Globus pallidus (tissue), 1 donor: ENCODE measurements around the gene RPTOR.

Source experiments
- DNase-seq: peaks from one replicate; pipeline ENCODE4 v3.0.0-alpha.2; 2015; ENCODE audit warnings: low spot score

Gene RPTOR

DNA sequence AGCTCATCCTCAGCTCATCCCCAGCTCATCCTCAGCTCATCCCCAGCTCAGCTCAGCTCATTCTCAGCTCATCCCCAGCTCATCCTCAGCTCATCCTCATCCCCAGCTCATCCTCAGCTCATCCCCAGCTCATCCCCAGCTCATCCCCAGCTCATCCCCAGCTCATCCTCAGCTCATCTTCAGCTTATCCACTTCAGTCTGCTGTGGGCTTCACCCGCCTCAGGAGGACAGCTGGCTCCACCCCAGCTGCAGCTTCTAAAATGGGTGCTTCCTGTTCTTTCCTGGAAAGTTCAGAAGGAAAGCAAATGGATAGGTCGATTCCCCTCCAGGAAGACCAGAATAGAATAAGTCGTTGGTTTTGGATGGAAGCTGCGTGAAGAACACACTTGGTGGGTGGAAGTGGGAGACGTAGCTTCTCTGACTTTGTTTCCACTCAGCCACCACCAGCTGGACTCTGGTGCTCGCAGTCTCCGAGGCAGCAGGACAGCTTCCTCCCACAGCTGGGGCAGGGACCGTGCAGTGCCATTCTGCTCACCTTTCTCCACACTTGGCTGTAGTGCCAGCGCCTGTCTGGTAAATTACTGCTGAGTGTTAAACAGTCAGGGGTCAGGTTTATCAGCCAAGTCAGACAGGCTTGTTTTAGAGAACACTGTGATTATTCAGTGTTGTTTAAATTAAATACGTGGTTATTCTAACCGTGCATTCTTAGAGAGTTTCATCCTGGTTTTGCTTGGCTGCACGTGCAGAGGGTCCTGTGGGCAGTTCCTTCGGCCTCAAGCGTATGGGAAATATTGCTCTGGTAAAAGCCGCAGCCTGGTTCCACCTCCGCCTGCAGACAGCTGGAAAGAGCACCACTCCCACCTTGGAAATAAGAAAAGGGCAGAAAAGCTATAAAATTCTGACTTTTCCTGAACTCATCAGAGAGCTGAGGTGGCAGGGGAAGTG is 386.0 kb downstream of the RPTOR start:
- no peak for DNase-seq

DNA sequence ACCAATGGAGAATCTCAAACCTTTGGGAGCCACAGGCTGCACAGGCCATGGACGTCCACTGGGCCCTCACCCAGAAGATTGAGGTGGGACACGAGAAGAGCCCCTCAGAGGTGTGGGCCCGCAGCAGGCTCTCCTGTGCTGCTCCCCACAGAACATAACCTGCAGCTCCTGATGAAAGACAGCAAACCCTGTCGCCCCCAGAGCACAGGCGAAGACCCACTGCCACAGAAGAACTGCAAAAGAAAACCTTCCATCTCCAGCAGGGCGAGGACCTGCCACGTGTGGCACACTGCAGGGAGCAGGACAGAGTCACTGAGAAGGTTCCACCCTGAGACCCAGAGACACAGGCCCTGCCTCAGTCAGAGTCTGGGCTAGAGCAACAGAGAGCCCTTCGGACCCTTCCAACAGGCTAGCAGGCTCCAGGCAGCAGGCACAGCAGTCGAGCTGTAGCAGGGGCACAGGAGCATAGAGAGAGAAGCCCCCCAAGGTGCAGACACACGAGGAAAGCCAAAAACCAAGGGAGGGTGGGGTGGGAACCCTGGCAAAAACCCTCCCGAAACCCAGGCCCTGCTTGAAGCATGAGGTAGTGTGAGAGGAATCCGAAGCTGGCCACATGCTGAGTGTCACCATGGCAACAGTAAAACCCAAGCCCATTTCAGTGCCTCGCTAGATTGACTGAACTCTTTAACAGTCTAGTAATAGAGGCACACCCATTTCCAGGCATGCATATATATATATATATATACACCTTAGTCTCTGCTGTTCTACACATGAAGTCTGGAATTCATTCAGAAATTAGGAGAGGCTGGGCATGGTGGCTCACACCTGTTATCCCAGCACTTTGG is 387.0 kb downstream of the RPTOR start:
- no peak for DNase-seq

DNA sequence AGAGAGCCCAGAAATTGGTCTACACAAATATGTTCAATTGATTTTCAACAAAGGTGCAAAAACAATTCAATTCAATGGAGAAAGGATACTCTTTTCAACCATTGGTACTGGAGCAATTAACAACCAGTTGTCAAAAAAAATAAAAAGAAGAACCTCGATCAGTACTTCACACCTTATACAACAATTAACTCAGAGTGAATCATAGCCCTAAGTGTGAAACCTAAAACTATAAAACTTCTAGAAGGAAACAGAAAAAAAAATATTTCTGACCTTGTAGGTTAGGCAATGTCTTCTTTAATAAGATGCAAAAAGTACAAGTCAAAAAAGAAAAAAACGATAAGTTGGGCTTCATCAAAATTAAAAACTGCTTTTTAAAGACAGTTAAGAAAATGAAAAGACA is 390.9 kb downstream of the RPTOR start:
- DNase-seq: no peak

DNA sequence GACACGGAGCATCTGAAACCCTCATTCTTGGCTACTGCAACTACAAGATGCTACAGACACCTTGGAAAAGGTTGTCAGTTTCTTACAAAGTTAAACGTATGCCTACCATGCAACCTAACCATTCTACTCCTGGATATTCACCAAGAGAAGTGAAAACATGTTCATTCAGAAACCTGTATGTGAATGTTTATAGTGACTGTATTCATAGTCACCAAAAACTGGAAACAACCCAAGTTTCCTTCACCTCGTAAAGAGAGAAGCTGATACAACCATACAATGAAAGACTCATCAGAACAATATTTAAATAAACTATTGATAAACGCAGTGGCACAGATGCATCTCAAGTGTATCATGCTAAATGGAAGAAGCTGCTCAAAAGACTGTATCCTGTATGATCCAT is 391.6 kb downstream of the RPTOR start:
- no peak for DNase-seq

DNA sequence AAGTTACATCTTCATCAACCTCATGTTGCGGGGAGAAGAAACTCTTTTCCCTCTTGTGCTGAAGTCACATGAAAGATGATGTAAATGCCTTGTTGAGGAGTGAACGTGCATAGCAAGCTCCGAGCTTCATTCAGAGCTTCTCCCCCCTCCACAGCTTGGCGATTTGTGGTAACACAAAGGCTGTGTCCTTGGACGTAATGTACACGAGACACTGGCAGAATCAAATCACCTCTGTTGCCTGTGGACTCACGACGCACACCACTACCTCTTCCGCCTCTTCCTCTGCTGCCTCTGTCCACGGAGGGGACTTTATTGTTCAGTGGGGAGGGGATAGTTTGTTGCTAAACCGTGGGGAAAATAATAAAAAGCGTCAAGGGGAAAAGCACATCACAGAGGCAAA is 392.1 kb downstream of the RPTOR start:
- no peak for DNase-seq

DNA sequence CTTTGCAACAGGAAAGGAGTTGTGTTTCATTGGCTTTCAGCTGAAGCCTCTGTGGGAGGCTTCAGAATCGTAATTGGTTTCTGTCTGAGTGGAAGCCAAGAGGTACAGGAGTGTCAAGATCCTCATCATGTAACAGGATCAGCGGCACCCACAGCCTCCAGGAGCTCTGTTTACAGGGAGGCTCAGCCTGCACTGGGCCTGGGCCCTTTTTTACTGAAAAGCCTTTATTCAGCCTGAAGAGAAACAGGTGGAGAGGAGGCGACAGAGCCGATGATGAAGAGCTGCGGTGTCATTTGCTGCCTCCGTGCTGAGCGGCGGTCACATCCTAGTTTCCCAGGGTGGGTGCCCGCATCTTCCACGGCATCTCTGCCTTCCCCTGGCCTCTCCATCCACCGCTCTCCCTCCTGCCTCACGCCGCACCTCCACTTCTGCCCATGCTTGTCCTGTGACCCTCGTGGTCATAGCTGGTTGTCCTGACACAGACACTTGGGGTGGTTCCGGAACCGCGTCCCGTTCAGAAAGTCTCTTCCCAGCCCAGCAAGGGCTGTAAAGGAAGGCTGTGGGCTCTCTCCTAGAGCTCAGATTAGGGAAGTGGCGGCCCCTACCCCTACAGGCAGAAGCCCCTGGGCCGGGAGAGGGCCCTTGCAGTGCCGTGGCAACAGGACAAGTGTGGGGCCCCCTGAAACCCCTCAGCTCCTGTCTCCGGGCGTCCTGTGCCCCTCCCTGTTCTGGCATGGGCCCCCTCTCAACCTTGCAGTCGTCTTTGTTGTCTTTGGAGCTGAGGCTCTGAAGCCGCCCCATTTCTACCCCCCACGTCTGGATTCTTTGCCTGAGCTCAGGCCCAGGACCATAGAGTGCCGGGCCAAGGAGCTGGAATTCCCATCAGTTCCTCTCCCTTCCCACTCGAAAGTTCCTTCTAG is 393.1 kb downstream of the RPTOR start:
- DNase-seq: no peak

DNA sequence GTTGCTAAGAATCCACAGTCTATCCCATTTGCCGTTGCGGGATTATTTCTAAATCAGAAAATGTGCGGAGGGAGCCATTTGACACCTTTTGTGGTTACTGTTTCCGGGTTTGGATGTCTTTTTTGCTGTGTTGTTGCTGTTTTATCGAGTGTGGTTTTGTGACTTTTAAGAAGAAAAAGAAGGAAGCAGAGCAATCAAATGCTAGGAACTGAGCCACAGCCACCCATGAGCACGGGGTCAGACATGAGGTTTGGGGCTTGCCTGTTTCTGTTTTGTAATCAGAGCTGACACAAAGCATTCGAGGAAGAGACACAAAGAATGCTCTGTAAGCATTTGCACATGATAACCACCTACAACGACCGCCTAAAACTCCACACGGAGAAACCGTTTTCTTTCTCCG is 393.9 kb downstream of the RPTOR start:
- DNase-seq: peak; percentile 41

DNA sequence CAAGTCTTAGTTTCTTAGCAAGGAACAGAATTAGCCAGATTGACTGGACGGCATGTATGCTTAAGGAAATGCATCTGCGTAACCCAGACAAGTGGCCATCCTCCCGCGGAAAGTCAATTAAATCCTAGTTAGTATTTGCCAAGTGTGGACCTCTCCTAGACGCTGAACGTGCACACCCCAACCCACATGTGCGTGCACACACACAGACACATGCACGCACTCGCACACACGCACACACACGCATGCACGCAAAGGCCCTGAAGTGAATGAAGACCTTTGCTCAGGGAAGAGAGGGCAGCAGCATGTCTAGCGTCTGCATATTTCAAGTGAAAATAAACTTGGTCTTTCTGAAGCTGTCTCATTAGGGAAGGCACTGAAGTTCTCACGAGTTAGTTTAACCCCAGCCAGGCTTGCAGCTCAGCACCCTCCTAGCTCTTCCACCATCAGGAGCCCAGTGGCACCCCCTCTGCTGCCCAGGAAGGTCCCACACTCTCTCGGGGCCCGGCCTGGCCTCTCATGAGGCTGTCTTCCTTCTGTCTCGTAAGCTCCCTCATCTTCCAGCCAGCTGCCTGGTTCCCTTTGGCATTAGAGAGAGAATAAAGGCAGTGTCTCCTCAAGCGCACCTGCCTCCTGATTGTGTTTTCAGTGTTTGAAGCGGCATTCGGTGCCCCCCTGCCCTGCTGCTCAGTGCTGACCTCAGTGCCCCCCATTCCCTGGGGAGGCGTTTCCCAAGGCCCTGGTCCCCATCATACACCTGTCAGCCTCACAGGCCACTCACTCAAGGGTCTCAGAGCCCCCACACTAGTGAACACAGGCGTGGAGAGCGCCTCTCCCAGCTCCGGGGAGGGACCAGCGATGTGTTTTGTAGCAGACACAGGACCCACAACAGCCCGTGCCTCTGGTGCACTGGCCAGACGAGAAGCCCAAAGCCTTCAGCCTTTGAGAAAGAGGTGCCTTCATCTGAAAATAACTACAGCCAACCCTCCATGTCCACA is 394.8 kb downstream of the RPTOR start:
- no peak for DNase-seq

DNA sequence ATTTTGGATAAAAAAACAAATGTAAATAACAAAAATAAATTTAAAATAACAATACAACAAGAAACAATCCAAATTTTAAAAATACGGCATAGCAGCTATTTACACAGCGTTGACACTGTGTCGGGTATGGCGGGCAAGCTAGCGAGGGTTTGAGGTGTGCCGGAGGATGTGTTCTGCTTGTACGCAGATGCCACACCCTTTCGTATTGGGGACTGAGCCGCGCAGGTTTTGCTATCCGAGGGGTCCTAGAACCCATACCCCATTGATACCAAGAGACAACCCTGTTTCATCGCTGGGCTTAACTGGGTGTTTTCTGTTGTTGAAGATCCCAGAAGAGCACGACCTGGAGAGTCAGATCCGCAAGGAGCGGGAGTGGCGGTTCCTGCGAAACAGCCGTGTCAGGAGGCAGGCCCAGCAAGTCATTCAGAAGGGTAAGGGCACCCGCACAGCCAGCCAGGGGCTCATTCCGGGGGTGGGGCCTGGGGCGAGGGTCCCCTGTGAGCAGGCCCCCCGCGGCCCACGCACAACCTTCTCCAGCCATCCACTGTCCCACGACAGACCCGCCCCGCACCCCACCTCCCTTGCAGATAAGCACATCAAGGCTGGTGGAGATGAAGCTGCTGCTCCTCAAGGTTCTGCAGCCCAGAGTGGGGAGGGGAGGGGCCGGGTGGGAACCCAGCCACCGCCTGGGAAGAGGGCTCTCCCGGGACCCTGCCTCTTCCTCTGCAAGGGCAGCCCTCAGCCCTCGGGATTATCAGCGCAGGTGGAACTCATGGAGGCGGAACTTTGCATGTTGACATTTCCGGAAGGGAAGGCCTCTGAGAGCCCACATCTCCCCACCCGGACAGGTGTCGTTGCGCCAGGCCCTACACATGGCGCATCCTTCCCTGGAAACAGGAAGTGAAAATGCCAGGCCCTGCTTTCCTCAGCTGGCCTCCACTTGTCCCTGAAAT is 395.8 kb downstream of the RPTOR start:
- DNase-seq: no peak

DNA sequence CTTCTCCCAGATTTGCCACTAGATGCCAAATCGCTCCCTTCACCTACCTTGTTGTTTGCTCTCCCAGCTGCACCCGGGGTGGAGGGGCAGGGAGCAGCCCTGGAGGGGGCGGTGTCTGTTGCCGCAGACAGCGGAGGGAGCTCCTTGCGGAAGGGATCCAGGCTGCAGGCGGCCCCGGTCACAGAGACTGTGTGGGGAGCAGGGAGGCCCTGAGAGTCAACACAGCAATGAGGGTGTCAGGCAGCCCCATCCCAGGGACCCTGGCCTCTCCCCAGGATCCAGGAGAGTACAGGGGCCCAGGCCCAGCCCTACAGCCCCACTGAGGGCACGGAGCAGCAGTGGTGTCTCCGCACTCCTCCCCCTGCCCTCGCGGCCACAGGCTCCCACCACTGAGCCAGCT is 396.5 kb downstream of the RPTOR start:
- DNase-seq: no peak

DNA sequence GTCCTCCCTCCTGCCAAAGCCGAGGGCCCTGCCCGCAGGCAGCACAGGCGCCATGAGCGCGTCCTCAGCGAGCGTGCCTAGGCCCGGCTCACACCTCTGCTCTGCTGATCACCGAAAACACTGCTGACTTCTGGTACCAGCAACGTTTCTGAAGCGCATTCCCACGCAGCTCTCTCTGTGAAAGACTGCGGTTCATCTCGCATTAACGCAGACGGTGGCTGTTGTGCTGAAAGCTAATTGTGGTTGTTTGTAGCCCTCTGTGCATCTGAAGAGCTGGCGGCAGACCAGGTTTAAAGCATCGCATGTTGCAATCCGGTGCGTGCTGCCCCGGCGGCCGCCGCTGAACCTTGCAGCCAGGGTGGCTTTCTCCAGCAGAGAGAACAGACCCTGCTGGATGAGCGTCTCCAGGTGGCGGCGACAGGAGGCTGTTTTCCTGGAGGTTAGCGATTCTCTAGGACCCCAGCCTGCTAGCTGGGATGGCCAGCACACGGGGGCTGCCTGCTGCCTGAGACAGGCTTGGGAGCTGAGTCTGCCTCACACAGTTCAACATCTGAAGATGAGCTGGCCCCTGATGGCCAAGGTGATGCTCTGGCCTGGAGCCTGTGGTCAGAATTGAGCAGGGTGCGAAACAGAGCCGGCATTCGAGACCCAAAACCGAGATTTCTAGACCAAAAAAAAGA is 397.2 kb downstream of the RPTOR start:
- no peak for DNase-seq

DNA sequence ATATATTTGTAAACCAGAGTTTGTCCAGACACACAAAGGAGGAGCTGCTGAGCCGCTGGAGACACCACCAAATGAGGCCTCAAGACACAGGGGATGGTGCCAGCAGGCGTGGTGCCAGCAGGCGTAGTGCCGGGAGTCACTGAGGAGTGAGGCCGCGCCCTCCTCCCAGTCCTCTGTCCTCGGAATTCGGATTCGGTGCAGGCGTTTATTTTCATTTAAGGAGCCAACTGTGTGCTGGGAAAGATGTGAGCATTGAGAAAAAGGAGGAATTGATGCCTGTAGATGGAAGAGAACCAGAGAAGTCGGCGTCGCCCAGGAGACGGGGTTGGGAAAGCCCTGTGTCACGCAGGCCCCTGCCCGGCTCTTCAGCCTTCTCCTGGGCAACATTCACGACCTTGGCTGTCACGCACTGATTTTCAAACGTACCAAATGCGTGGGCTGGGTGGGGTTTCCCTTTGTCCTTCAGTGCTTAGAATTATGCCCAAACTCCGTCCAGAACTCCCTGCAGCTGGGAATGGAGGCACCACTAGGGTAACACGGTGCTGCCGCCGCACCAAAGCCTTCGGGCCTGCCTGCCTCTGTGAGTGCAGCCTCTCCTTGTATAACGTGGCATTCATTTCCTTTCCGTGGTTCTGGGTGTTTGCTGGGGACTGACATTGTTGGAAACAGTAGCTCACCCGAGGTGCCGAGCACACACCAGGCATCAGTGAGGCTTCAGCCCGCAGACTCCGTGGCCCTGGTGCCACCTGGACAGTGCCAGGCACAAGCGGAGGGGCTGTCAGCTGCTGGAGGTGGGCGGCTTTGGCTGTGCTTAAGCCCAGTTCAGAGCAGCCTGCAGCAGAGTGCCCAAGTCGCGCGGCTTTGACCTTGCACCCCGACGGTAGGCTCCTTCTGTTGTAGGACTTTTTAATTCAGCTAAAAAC is 398.0 kb downstream of the RPTOR start:
- DNase-seq: peak; percentile 72

DNA sequence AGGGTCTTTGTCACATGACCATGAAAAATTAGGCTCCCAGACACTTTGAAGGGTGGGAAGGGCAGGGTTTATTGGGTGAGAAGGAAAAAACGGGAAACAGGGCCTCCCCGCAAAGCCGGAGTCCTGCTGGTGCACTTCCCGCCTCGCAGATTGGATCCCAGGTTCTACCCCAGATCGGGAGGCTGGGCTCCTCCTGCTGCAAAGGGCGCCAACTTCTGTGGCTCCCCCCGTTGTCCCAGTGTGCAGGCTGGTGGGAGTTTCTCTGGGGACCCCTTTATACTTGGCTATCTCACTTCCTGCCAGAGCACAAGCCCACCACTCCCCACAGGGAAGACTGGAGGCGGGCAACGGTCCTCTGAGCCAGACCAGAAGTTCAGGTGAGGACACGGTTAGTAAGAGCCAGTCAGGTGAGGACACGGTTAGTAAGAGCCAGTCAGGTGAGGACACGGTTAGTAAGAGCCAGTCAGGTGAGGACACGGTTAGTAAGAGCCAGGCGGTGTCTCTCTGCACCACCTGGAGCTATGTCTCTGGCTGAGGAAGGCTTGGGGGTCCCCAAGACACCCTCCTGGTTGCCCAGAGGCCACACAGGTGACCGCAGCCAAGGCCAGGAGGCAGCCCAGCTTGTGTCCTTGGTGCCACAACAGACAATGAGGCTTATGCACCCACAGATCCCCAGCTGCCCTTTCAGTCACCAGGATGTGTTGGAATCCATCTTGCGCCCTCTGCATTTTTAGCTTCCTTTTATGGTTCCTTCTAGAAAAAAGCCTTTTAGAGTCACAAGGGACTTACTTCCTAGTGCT is 398.9 kb downstream of the RPTOR start:
- no peak for DNase-seq

DNA sequence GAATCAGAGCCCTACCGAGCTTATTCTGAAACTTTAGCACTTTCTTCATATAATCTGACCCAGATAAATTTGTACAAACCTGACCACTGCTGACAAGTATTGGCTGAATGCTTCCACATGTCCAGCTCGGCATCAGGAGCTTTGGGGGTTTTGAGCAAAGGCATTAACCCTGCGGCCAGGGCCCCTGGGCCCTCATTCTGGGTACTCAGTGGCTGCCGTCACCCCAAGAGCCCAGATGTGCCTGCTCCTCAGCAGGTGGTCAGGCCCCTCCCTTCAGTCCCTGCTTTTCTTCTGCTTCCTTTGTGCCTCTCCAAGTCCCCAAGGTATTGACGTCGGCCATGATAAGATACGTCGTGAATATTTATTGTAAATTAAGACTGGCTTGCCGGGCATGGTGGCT is 399.7 kb downstream of the RPTOR start:
- no peak for DNase-seq

DNA sequence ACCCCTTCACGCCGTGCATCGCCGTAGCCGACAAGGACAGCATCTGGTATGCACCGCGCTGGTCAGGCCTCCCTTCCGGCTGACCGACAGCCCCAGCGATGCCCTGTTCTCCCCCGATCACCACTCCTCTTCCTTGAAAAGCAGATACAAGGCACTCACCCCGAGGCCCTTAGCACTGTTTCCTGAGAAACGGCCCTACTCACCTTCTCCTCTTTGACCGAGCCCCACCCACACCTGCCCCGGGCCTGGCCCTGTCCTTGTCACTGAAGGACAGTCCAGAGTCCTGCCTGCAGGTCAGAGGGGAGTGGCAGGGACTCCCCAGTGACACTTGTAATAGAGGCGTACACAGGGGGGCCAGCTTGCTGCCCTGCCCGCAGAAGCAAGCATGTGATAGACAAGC is 401.1 kb downstream of the RPTOR start:
- DNase-seq: no peak

DNA sequence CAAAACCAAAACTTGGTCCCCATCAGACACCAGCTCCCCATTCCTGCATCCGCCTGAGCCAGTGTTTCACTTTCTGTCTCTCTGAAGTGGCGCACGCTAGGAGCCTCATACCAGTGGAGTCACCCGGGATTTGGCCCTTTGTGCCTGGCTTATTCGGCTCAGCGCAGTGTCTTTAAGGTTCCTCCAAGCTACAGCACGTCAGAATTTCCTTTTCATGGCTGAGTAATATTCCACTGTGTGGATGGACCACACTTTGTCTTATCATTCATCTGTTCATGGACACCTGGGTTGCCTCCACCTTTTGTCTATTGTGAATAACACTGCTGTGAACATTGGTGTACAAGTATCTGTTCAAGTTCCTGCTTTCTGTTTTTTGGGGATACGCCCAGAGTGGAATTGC is 401.8 kb downstream of the RPTOR start:
- no peak for DNase-seq
